OCI-LY3 (cell line): ENCODE results near the gene CYP2W1.

Experiments used
- CTCF ChIP-seq: fragments of 200-600, 300-600 bp; sonication (generic); IDR thresholded peaks from 2 replicates; pipeline ENCODE4 v1.5.1; 2014; ENCODE audit warnings: antibody characterized with exemption, low read length, low read depth
- EZH2phosphoT487 ChIP-seq: fragments of 200-600 bp; shearing (Covaris generic); IDR thresholded peaks from 2 replicates; pipeline ENCODE4 v1.6.1; 2018; ENCODE audit warnings: antibody characterized with exemption, mixed run types, low read depth

GRCh38 chr7:1022801-1023465 lies 40.0 kb downstream of the CYP2W1 start:
- TF ChIP-seq CTCF (no peak), EZH2phosphoT487 (no peak)
